ENCODE measurements around the gene CHRNA5. TPM values are rescaled to one million over a fixed set of nuclear protein-coding genes. Genes with fewer than 3 reads are reported as not detected.
"Not testable (repeated sequence)": the region's sequence is repeated elsewhere in the genome, so short reads cannot be mapped to it uniquely, and the experiment has no call there.

Gene CHRNA5
- total RNA-seq = 2.0 TPM
- long read RNA-seq, partial matches to known transcripts = 0 of 1 reads
- long read RNA-seq, other reads (novel, unspliced or antisense) = 1 of 1 reads

DNA sequence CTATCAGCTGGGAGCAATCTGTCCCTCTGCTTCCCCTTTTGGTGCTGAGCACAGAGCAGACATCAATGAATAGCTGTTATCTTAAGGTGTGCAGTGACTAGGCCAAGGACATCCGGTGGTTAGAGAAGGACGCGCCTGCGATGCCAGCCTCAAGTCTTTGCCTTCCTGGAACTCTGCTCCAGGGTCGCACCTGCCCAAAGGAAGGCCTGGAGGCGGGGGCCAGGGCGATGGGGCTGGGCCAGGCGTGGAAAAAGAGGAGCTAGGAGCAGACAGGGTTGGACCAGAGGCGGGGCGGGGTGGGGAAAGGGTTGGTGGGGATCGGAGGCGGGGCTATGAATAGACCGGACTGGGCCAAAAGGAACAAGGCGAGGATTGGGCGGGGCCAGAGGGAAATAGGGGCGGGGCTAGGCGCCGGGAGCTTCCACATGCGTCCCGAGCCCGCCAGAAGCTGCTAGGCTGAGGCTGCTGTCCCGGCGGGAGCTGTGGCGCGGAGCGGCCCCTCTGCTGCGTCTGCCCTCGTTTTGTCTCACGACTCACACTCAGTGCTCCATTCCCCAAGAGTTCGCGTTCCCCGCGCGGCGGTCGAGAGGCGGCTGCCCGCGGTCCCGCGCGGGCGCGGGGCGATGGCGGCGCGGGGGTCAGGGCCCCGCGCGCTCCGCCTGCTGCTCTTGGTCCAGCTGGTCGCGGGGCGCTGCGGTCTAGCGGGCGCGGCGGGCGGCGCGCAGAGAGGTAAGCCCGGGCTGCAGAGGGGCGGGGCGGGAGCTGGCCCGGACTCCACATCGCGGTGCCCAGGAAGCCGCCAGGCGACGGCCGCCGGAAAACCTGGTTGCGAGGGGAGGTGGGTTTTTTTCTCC lies at the start of gene CHRNA5:
Gene CHRNA5, plus strand, starts transcription at position 424 of the 854 bp plus-strand sequence. Its CDS starts 200 bp downstream, at position 624.
- peak; percentile 87 for DNase-seq (ENCODE audit: low spot score)
- intact Hi-C loops (cut with DNase I) = no loop called here

GRCh38 chr15:78520035-78520434 lies 45.3 kb upstream of the CHRNA5 start:
- intact Hi-C loops (cut with DNase I) = not testable (repeated sequence)

DNA sequence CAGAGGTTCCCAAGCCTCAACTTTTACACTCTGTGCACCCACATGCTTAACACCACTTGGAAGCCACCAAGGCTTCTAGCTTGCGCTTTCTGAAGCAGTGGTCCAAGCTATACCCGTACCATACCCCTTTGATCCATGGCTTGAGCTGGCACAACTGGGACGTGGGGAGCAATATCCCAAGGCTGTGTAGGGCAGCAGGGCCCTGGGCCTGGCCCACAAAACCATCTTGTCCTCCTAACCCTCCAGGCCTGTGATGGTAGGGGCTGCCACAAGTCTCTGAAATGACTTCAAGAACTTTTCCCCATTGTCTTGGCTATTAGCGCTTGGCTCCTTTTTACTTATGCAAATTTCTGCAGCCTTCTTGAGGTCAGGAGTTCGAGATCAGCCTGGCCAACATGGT lies 41.1 kb upstream of the CHRNA5 start:
- DNase-seq (ENCODE audit: low spot score) = no peak
- intact Hi-C loops (cut with DNase I) = no loop called here

More at GRCh38 chr15:78520035-78520434, 45.3 kb upstream of the CHRNA5 start:
- not testable (repeated sequence) for DNase-seq (ENCODE audit: low spot score)

- no peak for DNase-seq (ENCODE audit: low spot score)
- intact Hi-C loops (cut with DNase I) = no loop called here
Measured at GRCh38 chr15:78527325-78527724, 38.0 kb upstream of the CHRNA5 start.

- DNase-seq (ENCODE audit: low spot score) = no peak
- intact Hi-C loops (cut with DNase I) = no loop called here
Measured at GRCh38 chr15:78533331-78533730, 32.0 kb upstream of the CHRNA5 start.

GRCh38 chr15:78536134-78536533 lies 29.2 kb upstream of the CHRNA5 start:
- intact Hi-C loops (cut with DNase I) = no loop called here
- no peak for DNase-seq (ENCODE audit: low spot score)

GRCh38 chr15:78537266-78537905 lies 27.9 kb upstream of the CHRNA5 start:
- intact Hi-C loops (cut with DNase I) = no loop called here
- no peak for DNase-seq (ENCODE audit: low spot score)

DNA sequence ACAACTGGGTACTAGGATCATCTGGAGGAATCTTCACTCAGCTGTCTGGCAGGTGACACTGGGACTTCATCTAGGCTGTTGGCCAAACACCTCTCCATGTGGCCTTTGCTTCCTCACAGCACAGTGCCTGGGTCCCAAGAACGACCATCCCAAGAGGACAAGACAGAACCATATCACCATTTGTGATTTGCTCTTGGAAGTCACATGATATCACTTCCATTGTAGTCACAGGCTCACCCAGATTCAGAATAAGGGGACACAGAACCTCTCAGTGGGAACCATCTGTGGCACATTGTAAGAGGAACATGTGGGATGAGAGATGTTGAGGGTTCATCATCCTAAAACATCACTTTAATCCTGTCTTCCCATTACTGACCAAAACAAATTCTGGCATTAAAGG lies 27.0 kb upstream of the CHRNA5 start:
- intact Hi-C loops (cut with DNase I) = no loop called here
- no peak for DNase-seq (ENCODE audit: low spot score)

GRCh38 chr15:78539464-78540140 lies 25.7 kb upstream of the CHRNA5 start:
- DNase-seq (ENCODE audit: low spot score); intact Hi-C loops (cut with DNase I): not testable (repeated sequence)

GRCh38 chr15:78540141-78540870 lies 25.0 kb upstream of the CHRNA5 start, which contains the start of gene PSMA4:
Gene PSMA4, plus strand, starts transcription at chr15:78540444. Its CDS starts 1,484 bp downstream, at chr15:78541928.
- intact Hi-C loops (cut with DNase I) = no loop called here
- DNase-seq (ENCODE audit: low spot score) = peak; percentile 98

DNA sequence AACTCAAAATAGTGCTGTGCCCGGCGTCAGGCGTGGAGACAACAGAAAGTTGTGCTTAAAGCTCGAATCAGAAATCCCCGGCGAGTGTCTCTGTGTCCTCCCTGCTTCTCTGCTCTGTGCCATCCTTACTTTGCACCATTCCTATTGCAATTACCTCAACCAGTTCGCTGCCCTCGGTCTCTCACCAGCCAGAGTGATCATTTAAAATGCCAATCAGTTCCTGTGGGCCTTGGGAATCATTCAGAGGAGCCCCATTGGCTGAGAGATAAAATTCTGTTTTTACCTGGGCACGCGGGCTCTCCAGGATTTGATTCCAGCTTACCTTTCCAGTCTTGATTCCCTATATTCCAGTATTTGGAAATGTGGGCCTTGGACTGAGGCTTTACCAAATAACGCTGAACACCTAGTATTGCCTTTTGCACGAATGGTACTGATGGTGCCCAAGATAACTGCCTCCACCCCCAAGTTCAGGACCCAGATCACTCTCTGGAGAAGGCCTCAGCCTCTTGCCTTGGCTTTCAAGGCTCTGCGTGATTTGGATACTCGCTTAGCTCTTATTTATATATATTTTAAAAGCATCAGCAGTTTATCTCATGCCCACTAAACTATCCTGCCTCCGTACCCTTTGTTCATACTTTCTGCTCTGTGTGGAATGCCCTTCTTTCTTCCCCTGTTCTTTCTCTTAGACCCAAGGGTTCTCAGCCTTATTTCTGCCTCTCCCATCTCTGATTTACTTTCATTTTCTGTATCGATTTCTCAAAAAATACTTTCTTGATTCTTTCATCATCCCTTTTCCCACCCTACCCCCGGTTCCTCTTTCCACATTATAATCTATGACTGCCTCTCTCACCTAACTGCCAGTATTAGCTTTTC lies 24.2 kb upstream of the CHRNA5 start:
- no peak for DNase-seq (ENCODE audit: low spot score)
- intact Hi-C loops (cut with DNase I) = no loop called here

DNA sequence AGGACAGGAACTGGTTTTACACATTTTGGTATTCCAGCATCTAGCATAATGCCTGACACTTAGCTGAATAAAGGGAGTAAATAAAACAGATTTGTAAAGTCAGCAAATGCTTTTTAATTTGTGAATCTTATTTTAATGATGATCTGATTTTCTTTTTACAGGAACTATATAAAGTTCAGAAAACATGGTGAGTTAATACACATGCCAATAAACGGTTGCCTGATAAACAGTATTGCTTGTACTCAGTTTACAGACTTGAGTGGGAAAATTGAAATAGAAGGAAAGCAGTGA lies 23.6 kb upstream of the CHRNA5 start:
- DNase-seq (ENCODE audit: low spot score) = no peak
- intact Hi-C loops (cut with DNase I) = no loop called here

GRCh38 chr15:78542647-78543046 lies 22.7 kb upstream of the CHRNA5 start:
- intact Hi-C loops (cut with DNase I) = no loop called here
- no peak for DNase-seq (ENCODE audit: low spot score)

DNA sequence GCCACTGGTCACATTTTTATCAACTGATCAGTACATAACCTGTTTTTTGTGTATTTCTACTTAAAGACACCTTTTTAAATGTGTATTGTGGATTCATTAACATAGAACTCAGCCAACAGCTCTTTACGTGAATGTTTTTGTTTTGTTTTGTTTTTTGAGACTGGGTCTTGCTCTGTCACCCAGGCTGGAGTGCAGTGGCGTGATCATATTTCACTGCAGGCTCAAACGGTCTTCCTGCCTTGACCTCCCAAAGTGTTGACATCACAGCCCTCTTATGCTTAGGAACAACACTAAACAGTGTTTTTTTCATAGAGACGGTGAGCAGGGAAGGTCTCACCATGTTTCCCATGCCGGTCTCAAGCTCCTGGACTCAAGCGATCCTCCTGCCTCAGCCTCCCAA lies 15.1 kb upstream of the CHRNA5 start:
- intact Hi-C loops (cut with DNase I) = no loop called here
- DNase-seq (ENCODE audit: low spot score) = no peak

- intact Hi-C loops (cut with DNase I) = no loop called here
Measured at GRCh38 chr15:78550815-78551214, 14.5 kb upstream of the CHRNA5 start.

GRCh38 chr15:78551902-78552301 lies 13.4 kb upstream of the CHRNA5 start:
- no peak for DNase-seq (ENCODE audit: low spot score)
- intact Hi-C loops (cut with DNase I) = no loop called here

More at GRCh38 chr15:78550815-78551214, 14.5 kb upstream of the CHRNA5 start:
- no peak for DNase-seq (ENCODE audit: low spot score)

DNA sequence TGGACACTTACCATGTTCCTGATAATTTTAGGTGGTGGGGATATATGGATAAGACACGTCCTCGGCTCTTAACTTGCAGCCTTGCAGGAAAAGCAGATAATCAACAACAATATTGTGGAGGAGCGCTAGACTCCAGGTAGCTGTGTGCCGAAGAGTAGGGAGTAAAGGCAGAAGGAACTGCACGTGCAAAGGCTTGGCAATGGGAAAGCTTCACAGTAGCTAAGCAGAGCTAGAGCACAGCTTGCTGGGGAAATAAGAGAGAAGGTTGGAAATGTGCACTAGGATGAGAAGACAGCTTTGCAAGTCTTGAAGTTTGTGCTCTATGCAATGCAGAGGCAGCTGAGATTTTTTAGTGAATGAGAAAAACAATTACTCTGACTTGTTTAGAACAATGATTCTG lies 12.7 kb upstream of the CHRNA5 start:
- intact Hi-C loops (cut with DNase I) = no loop called here
- DNase-seq (ENCODE audit: low spot score) = no peak

- DNase-seq (ENCODE audit: low spot score); intact Hi-C loops (cut with DNase I): not testable (repeated sequence)
Measured at GRCh38 chr15:78560201-78560600, 5.1 kb upstream of the CHRNA5 start.

DNA sequence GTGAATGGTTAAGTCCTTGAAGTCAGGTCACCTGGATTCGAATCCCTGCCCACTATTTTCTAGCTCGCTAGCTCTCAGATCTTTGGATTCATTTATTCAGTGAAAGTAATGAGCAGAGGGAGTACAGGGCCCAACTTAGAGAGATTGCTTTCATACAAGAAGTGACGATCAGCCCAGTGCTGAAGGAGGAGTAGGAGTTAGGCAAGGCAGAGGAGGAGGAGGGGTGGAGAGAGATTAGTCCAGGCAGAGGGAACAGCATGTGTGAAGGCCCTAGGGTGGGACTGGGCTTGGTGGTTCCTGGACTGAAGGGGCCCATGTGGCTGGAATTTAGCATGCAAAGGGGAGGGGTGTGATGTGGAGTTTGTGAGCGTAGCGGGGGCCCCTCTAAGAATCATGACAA lies 3.8 kb upstream of the CHRNA5 start:
- DNase-seq (ENCODE audit: low spot score) = no peak
- intact Hi-C loops (cut with DNase I) = no loop called here

All from cardiac septum (tissue), 1 donor.